GM23248 (cell line): ENCODE measurements around the gene CLCF1.

ENCODE experiments used
- EZH2 ChIP-seq: fragments of 200-600 bp; sonication (generic); IDR thresholded peaks from 2 replicates; pipeline ENCODE4 v1.6.1; 2018; ENCODE audit warnings: antibody characterized with exemption, mild to moderate bottlenecking; ENCODE audit not compliant: insufficient read depth, poor library complexity, severe bottlenecking
- EZH2phosphoT487 ChIP-seq: fragments of 200-600 bp; sonication (generic); IDR thresholded peaks from 2 replicates; pipeline ENCODE4 v1.6.1; 2018; ENCODE audit warnings: antibody characterized with exemption, moderate library complexity, mild to moderate bottlenecking, low read depth; ENCODE audit not compliant: insufficient read depth

DNA sequence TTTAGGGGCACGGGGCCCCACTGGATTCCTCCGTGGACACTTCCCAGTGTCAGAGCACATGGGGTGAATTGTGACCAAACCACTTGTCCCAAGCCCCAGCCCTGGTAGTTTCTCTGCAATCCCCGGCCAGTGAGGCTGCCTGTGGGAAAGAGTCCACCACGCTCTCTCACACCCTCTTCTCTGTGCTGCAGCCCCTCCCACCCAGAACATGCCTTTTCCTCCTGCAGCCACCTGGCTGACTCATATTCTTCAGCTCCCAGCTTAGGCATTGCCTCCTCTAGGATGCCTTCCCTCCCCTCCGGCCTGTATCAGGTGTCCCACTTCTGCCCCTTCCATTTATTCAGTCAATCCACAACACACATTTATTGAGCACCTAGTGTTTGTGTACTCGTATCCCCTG is 49.5 kb upstream of the CLCF1 start:
- TF ChIP-seq EZH2phosphoT487 (no peak), EZH2 (no peak)
